D721Med (cell line): ENCODE measurements around the gene GUF1.

Experiments used
- DNase-seq: peaks from one replicate; pipeline ENCODE4 v3.0.0; 2011; ENCODE audit warnings: low spot score; ENCODE audit not compliant: insufficient read length
- FAIRE-seq: peaks from 2 replicates; lab custom pipeline; 2011; peaks lifted over from hg19 to GRCh38; lab: Jason Lieb, UNC
- TF ChIP-seq, protein P1 (sequence below): IDR thresholded peaks from 2 replicates; pipeline ENCODE4 v1.5.1; 2012; ENCODE audit warnings: mild to moderate bottlenecking, control low read depth; ENCODE audit not compliant: insufficient read depth; ENCODE audit errors: missing control alignments

Gene GUF1

GRCh38 chr4:44701037-44701436, 22.8 kb downstream of the GUF1 start:
- FAIRE-seq (no peak), DNase-seq (no peak)
- TF ChIP-seq, protein P1, sequence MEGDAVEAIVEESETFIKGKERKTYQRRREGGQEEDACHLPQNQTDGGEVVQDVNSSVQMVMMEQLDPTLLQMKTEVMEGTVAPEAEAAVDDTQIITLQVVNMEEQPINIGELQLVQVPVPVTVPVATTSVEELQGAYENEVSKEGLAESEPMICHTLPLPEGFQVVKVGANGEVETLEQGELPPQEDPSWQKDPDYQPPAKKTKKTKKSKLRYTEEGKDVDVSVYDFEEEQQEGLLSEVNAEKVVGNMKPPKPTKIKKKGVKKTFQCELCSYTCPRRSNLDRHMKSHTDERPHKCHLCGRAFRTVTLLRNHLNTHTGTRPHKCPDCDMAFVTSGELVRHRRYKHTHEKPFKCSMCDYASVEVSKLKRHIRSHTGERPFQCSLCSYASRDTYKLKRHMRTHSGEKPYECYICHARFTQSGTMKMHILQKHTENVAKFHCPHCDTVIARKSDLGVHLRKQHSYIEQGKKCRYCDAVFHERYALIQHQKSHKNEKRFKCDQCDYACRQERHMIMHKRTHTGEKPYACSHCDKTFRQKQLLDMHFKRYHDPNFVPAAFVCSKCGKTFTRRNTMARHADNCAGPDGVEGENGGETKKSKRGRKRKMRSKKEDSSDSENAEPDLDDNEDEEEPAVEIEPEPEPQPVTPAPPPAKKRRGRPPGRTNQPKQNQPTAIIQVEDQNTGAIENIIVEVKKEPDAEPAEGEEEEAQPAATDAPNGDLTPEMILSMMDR, result no peak

GRCh38 chr4:44704673-44705072, 26.5 kb downstream of the GUF1 start:
- TF ChIP-seq, protein P1, result no peak
- FAIRE-seq, result no peak
- DNase-seq, result no peak

DNA sequence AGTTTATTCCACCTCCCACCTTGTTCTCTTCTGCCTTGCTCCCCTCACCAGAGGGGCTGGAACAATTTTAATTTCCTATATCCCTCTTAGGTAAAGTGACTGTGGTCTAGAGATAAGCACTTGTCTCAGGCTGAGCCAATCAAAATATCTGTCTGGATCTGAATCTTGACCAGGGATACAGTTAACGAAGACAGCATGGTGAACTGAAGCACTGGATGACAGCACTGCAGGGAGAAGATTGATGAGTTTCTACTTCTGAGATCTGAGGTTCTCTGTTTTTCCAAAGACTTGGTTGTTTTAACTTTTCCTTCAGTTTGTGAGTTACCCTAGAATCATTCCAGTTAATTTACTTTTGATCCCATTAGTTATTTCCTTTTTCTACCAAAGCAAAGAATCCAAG, 34.9 kb downstream of the GUF1 start:
- no peak for DNase-seq
- FAIRE-seq, result no peak
- TF ChIP-seq, protein P1, result no peak

- FAIRE-seq, result peak; percentile 25
- no peak for DNase-seq
- TF ChIP-seq, protein P1, result no peak
These were observed 38.4 kb downstream of the GUF1 start for GRCh38 chr4:44716597-44716996.

GRCh38 chr4:44720371-44720770, 42.2 kb downstream of the GUF1 start:
- FAIRE-seq, result no peak
- no peak for DNase-seq
- TF ChIP-seq, protein P1, result no peak

DNA sequence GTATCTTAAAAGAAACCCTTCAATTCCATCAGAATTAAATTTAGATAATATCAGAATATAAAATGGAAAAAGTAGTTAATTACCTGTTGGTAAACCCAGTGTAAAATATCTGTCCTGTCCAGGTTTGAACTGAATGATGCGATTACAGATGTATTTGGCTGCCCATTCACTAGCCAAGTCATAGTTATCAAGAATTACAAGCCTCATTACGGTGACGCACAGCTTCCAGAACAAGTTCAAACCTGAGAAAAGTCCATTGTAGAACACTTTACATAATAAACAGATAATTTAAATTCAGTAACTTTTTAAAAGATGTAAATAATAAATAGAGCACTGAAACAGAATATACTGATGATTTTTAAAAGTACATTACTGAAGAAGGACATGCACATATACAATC, 43.8 kb downstream of the GUF1 start:
- TF ChIP-seq, protein P1, result no peak
- FAIRE-seq (no peak), DNase-seq (no peak)

DNA sequence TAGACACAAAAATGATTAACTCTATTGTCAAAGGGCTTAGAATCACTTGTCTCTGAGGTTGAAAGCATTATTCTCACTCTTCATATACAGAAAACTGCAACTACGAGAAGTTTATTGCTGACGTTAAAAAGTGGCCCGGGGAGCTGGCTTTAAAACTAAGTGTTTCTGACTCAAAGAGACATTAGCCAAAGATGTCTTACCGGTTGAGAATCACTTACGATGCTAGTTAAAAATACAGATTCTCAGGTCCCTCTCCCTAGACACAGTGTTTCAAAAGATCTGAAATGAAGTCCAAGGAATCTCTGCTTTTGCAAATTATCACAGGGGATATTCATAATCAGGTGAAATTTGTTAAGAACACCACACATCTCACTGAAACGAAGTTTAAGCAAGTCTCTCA, 46.9 kb downstream of the GUF1 start:
- FAIRE-seq (no peak), DNase-seq (no peak)
- TF ChIP-seq, protein P1, result no peak
